ENCODE measurements around the gene AKT1S1. TPM values are rescaled to one million over a fixed set of nuclear protein-coding genes. Genes with fewer than 3 reads are reported as not detected.
A peak's percentile ranks its signal among the peaks of the same experiment; 100 is the strongest.

Gene AKT1S1
- total and polyA plus RNA-seq, 2 donors (not counting 3 experiments of a cell fraction or from before 2014, with no cell fraction given), result 64.2 to 68.3 TPM

DNA sequence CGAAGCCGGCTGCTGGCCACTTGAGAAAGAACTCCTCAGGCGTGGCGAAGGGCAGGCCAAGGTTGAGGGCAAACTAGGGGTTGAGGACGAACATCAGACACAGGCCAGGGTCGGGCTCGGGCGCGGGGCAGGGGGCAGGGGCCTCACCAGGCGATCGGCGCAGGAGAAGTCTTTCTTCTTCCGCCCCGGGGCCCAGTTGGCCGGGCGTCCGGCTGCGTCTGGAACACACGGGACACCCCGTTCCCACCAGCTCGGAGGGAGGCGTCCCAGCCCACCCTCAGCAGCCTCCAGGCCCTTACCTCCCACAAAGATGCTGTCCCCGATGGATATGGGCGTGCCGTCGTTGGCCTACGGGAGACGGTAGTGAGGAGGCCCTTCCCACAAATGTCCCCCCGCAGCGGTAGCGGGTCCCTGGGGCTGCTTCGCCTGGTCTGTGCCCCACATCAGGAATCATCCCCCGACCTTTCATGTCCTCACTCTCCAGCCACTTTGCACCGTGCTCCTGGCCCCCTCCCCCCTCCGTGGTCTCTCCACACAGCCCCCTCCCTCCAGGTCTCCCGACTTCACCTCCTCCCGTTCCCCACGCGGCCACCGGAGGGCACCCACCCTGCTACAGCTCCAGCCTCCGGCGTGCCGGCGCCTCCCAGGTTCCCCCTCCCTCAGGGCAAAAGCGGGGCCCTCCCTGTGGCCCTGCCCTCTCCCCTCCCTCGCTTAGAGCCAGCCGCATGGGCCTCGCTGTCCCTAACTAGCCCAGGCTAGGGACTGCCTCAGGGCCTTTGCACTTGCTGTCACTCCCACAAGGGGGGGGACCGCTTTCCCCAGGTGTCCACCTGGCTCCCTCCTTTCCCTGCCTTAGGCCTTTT, 14.5 kb downstream of the AKT1S1 start:
- TF ChIP-seq JUN (IDR thresholded peaks at IDR 0.05; ENCODE audit: borderline replicate concordance, insufficient read depth, insufficient read length, low read depth), result no peak
- TF ChIP-seq FOS (IDR thresholded peaks at IDR 0.05; ENCODE audit: borderline replicate concordance, insufficient read depth, low read length), result no peak
- TF ChIP-seq, protein P1, sequence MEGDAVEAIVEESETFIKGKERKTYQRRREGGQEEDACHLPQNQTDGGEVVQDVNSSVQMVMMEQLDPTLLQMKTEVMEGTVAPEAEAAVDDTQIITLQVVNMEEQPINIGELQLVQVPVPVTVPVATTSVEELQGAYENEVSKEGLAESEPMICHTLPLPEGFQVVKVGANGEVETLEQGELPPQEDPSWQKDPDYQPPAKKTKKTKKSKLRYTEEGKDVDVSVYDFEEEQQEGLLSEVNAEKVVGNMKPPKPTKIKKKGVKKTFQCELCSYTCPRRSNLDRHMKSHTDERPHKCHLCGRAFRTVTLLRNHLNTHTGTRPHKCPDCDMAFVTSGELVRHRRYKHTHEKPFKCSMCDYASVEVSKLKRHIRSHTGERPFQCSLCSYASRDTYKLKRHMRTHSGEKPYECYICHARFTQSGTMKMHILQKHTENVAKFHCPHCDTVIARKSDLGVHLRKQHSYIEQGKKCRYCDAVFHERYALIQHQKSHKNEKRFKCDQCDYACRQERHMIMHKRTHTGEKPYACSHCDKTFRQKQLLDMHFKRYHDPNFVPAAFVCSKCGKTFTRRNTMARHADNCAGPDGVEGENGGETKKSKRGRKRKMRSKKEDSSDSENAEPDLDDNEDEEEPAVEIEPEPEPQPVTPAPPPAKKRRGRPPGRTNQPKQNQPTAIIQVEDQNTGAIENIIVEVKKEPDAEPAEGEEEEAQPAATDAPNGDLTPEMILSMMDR (IDR thresholded peaks at IDR 0.05; ENCODE audit: extremely low read depth in 1 of 2, insufficient read depth in 1 of 2, low read depth in 1 of 2, low read length in 2 of 2), result peak; percentile 24 to 36
- no peak for DNase-seq (ENCODE audit: low read depth, low spot score)
- Histone ChIP-seq H3K9me3 (replicated peaks; ENCODE audit: control insufficient read depth, insufficient read depth, low read length) (no peaks in the 10 kb centered on the region), H3K27me3 (ENCODE audit: control insufficient read depth in 2 of 2, insufficient read depth in 2 of 2, low read length in 2 of 2) (no peaks in the 10 kb centered on the region), H3K36me3 (ENCODE audit: control insufficient read depth in 2 of 2, extremely low read depth in 1 of 2, insufficient read depth in 2 of 2, low read length in 2 of 2) (peaks cover 13 to 46% of the 10 kb centered on the region in 2 experiments), H2AFZ (ENCODE audit: low read depth, low read length) (no peak overlapping the region), H3K27ac (ENCODE audit: insufficient read depth, low read depth, low read length) (no peak overlapping the region), H4K20me1 (replicated peaks; ENCODE audit: control insufficient read depth, extremely low read depth, insufficient read depth, low read length) (no peaks in the 10 kb centered on the region), H3K9ac (replicated peaks; ENCODE audit: extremely low read depth, insufficient read depth, low read length) (no peak overlapping the region), H3K4me2 (ENCODE audit: insufficient read depth, low read length) (no peak overlapping the region), H3K4me1 (ENCODE audit: control insufficient read depth, extremely low read depth, insufficient read depth, low read length) (peaks cover 22% of the 10 kb centered on the region), H3K9me1 (replicated peaks; ENCODE audit: control insufficient read depth, extremely low read depth, insufficient read depth, low read length) (no peaks in the 10 kb centered on the region), H3K79me2 (ENCODE audit: control insufficient read depth, insufficient read depth, low read length) (peaks cover 26% of the 10 kb centered on the region), H3K4me3 (replicated peaks in 1 of 3; ENCODE audit: insufficient read depth in 1 of 3, low read depth in 1 of 3, low read length in 3 of 3) (no peak overlapping the region)
- no peak for FAIRE-seq
- BruUV-seq (replicated peaks), result no TSS peak
- intact Hi-C loops (cut with micrococcal nuclease), result no loop called here
- CTCF ChIA-PET, result no interaction called here
- dilution Hi-C loops (cut with MboI; ENCODE audit: extremely low pct_ligation_motif_present, low sequenced_read_pairs), result no loop called here
- POLR2A ChIA-PET, result no interaction called here

All from endothelial cell of umbilical vein (primary cell).